Astrocyte (in vitro differentiated cells and primary cell): ENCODE data around the gene CWF19L1. TPM values are rescaled to one million over a fixed set of nuclear protein-coding genes. Genes with fewer than 3 reads are reported as not detected.
"Not testable (repeated sequence)": the region's sequence is repeated elsewhere in the genome, so short reads cannot be mapped to it uniquely, and the experiment has no call there.

Source experiments
- DNase-seq: peaks from one replicate; pipeline ENCODE4 v3.0.0-alpha.2; 2010; ENCODE audit warnings: low read depth
- FAIRE-seq: peaks from 2 replicates; lab custom pipeline; 2011; peaks lifted over from hg19 to GRCh38; lab: Jason Lieb, UNC
- H2AFZ ChIP-seq: 2 replicates; pipeline ENCODE4 v1.6.0; 2012; ENCODE audit warnings: low read depth, low read length, inconsistent platforms
- H3K27ac ChIP-seq: 2 replicates; pipeline ENCODE4 v1.5.1; 2011; ENCODE audit warnings: low read depth, low read length, inconsistent platforms
- H3K27me3 ChIP-seq: 2 replicates; pipeline ENCODE4 v1.6.0; 2011; ENCODE audit warnings: low read length, inconsistent platforms; ENCODE audit not compliant: insufficient read depth
- H3K36me3 ChIP-seq: 2 replicates; pipeline ENCODE4 v1.5.1; 2011; ENCODE audit warnings: low read length, inconsistent platforms; ENCODE audit not compliant: insufficient read depth
- H3K4me1 ChIP-seq: 2 replicates; pipeline ENCODE4 v1.5.1; 2011; ENCODE audit warnings: low read length, inconsistent platforms; ENCODE audit not compliant: insufficient read depth
- H3K4me2 ChIP-seq: 2 replicates; pipeline ENCODE4 v1.6.0; 2012; ENCODE audit warnings: low read length, inconsistent platforms
- H3K4me3 ChIP-seq: 2 replicates; pipeline ENCODE4 v1.5.1; 2011; ENCODE audit warnings: low read depth, mild to moderate bottlenecking, low read length, inconsistent platforms; ENCODE audit not compliant: insufficient read depth
- H3K79me2 ChIP-seq: 2 replicates; pipeline ENCODE4 v1.6.0; 2012; ENCODE audit warnings: mild to moderate bottlenecking, low read length, inconsistent platforms; ENCODE audit not compliant: insufficient read depth
- H3K9ac ChIP-seq: 2 replicates; pipeline ENCODE4 v1.6.0; 2012; ENCODE audit warnings: mild to moderate bottlenecking, low read length, inconsistent platforms
- H3K9me3 ChIP-seq: 2 replicates; pipeline ENCODE4 v1.5.1; 2012; ENCODE audit warnings: low read depth, mild to moderate bottlenecking, low read length, inconsistent platforms; ENCODE audit not compliant: insufficient read depth
- H4K20me1 ChIP-seq: 2 replicates; pipeline ENCODE4 v1.6.0; 2012; ENCODE audit warnings: low read length, inconsistent platforms; ENCODE audit not compliant: insufficient read depth
- H3K27ac Mint-ChIP-seq: one replicate; pipeline ENCODE4 v1.8.0; 2021; ENCODE audit warnings: mild to moderate bottlenecking, mixed read lengths; ENCODE audit not compliant: unreplicated experiment
- H3K27me3 Mint-ChIP-seq: one replicate; pipeline ENCODE4 v1.8.0; 2021; ENCODE audit warnings: low read depth, mixed read lengths; ENCODE audit not compliant: unreplicated experiment
- H3K36me3 Mint-ChIP-seq: one replicate; pipeline ENCODE4 v1.8.0; 2021; ENCODE audit warnings: low read depth, mixed read lengths; ENCODE audit not compliant: unreplicated experiment
- H3K4me1 Mint-ChIP-seq: one replicate; pipeline ENCODE4 v1.8.0; 2021; ENCODE audit warnings: low read depth, mixed read lengths; ENCODE audit not compliant: unreplicated experiment
- H3K4me3 Mint-ChIP-seq: one replicate; pipeline ENCODE4 v1.8.0; 2021; ENCODE audit warnings: mild to moderate bottlenecking, moderate library complexity, mixed read lengths; ENCODE audit not compliant: unreplicated experiment
- H3K9me3 Mint-ChIP-seq: one replicate; pipeline ENCODE4 v1.8.0; 2021; ENCODE audit warnings: mild to moderate bottlenecking, mixed read lengths; ENCODE audit not compliant: unreplicated experiment
- CTCF ChIP-seq: IDR thresholded peaks from 2 replicates; pipeline ENCODE4 v1.5.1; 2011; ENCODE audit warnings: low read depth, mild to moderate bottlenecking, inconsistent platforms, low read length, moderate library complexity; ENCODE audit not compliant: insufficient read depth
- EZH2 ChIP-seq: IDR thresholded peaks from 2 replicates; pipeline ENCODE4 v1.6.1; 2012; ENCODE audit warnings: mild to moderate bottlenecking, low read length, inconsistent platforms; ENCODE audit not compliant: insufficient read depth
- total RNA-seq: library from RNA; stranded (reverse); gene quantifications from 2 replicates; pipeline ENCODE4 v1.2.1, GENCODE V29; 2021

CWF19L1 gene
- total RNA-seq, 1 donor from 2014 or later: 23.2 TPM

GRCh38 chr10:100282907-100283306, 15.5 kb upstream of the CWF19L1 start:
- H3K9ac ChIP-seq: no peak overlapping the region
- H4K20me1 ChIP-seq: peaks cover 50% of the 10 kb centered on the region
- no peaks in the 10 kb centered on the region for H3K9me3 ChIP-seq
- peaks cover 17% of the 10 kb centered on the region for H3K4me1 ChIP-seq
- H3K4me2 ChIP-seq: peak overlapping the region; percentile 47
- no peaks in the 10 kb centered on the region for H3K27me3 ChIP-seq
- TF ChIP-seq EZH2: no peak
- no peak for TF ChIP-seq CTCF
- H3K27ac Mint-ChIP-seq: no peak overlapping the region
- H3K4me3 ChIP-seq: no peak overlapping the region
- H3K27ac ChIP-seq: no peak overlapping the region
- peaks cover 40% of the 10 kb centered on the region for H3K36me3 ChIP-seq
- H3K27me3 Mint-ChIP-seq: no peaks in the 10 kb centered on the region
- FAIRE-seq: no peak
- H3K4me1 Mint-ChIP-seq: peaks cover 14% of the 10 kb centered on the region
- H2AFZ ChIP-seq: no peak overlapping the region
- H3K36me3 Mint-ChIP-seq: peaks cover 13% of the 10 kb centered on the region
- no peaks in the 10 kb centered on the region for H3K9me3 Mint-ChIP-seq
- no peak for DNase-seq
- peaks cover 64% of the 10 kb centered on the region for H3K79me2 ChIP-seq
- no peak overlapping the region for H3K4me3 Mint-ChIP-seq

DNA sequence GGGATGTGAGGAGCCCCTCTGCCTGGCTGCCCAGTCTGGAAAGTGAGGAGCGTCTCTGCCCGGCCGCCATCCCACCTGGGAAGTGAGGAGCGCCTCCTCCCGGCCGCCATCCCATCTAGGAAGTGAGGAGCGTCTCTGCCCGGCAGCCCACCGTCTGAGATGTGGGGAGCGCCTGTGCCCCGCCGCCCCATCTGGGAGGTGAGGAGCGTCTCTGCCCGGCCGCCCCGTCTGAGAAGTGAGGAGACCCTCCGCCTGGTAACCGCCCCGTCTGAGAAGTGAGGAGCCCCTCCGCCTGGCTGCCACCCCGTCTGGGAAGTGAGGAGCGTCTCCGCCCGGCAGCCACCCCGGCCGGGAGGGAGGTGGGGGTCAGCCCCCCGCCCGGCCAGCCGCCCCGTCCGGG, 9.5 kb upstream of the CWF19L1 start:
- H3K9me3 ChIP-seq, H3K4me2 ChIP-seq, H3K4me3 ChIP-seq, H3K27me3 Mint-ChIP-seq, H3K4me1 ChIP-seq, DNase-seq, H3K27ac ChIP-seq, H3K9me3 Mint-ChIP-seq, H3K27ac Mint-ChIP-seq, H2AFZ ChIP-seq, H3K36me3 Mint-ChIP-seq, H3K4me1 Mint-ChIP-seq, H3K4me3 Mint-ChIP-seq, FAIRE-seq, H3K27me3 ChIP-seq, H3K9ac ChIP-seq: not testable (repeated sequence)
- Histone ChIP-seq H3K79me2 (peaks cover 24% of the 10 kb centered on the region), H4K20me1 (peaks cover 26% of the 10 kb centered on the region), H3K36me3 (peaks cover 45% of the 10 kb centered on the region)

DNA sequence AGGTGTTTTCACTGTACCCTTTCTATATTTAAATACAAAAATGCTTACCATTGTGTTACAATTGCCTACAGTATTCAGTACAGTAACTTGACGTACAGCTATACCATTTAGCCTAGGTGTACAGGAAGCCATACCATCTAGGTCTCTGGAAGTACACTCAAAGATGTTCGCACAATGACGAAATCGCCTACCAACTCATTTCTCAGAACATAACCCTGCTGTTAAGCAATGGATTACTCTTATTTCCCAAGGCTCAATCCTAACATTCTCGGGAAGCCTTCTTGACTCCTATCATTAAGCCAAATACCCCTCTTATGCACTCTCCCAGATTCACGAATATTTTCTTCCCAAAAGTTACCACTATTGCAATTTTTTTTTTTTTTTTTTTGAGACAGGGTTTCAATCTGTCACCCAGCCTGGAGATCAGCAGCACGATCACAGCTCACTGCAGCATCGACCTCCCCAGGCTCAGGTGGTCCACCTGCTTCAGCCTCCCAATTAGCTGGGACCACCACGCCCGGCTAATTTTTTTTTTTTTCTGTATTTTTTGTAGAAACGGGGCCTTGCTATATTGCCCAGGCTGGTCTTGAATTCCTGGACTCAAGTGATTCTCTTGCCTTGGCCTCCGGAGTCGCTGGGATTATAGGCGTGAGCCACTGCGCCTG, 1.5 kb downstream of the CWF19L1 start:
- no peak overlapping the region for H3K4me3 ChIP-seq
- peaks cover 8% of the 10 kb centered on the region for H4K20me1 ChIP-seq
- no peak overlapping the region for H2AFZ ChIP-seq
- H3K27me3 Mint-ChIP-seq: no peaks in the 10 kb centered on the region
- H3K36me3 Mint-ChIP-seq: no peaks in the 10 kb centered on the region
- no peak overlapping the region for H3K27ac Mint-ChIP-seq
- no peak overlapping the region for H3K27ac ChIP-seq
- H3K9ac ChIP-seq: no peak overlapping the region
- no peaks in the 10 kb centered on the region for H3K9me3 Mint-ChIP-seq
- H3K79me2 ChIP-seq: peaks cover 48% of the 10 kb centered on the region
- H3K4me2 ChIP-seq: peak overlapping the region; percentile 98
- H3K27me3 ChIP-seq: no peaks in the 10 kb centered on the region
- H3K36me3 ChIP-seq: no peaks in the 10 kb centered on the region
- H3K4me1 ChIP-seq: no peaks in the 10 kb centered on the region
- TF ChIP-seq CTCF: no peak
- TF ChIP-seq EZH2: no peak
- peaks cover 3% of the 10 kb centered on the region for H3K4me1 Mint-ChIP-seq
- H3K9me3 ChIP-seq: no peaks in the 10 kb centered on the region
- FAIRE-seq: no peak
- DNase-seq: no peak
- peak overlapping the region; percentile 76 for H3K4me3 Mint-ChIP-seq
